GM18498 (cell line): ENCODE measurements around the gene ACTMAP.
A peak's percentile ranks its signal among the peaks of the same experiment; 100 is the strongest.

Source experiments
- ATAC-seq: cut with Tn5 transposase; IDR thresholded peaks from one replicate; pipeline ENCODE4 v1.9.1; 2021; ENCODE audit warnings: mild to moderate bottlenecking, moderate library complexity; ENCODE audit not compliant: unreplicated experiment

ACTMAP gene

GRCh38 chr19:40721936-40722661 lies 28.2 kb downstream of the ACTMAP start:
- no peak for ATAC-seq

- ATAC-seq = no peak
These were observed 29.2 kb downstream of the ACTMAP start for GRCh38 chr19:40721140-40721486.

- ATAC-seq = no peak
These were observed 30.8 kb downstream of the ACTMAP start for GRCh38 chr19:40719414-40719894.

GRCh38 chr19:40718774-40719391 lies 31.4 kb downstream of the ACTMAP start:
- ATAC-seq = no peak

- ATAC-seq = no peak
These were observed 32.1 kb downstream of the ACTMAP start for GRCh38 chr19:40717880-40718773.

GRCh38 chr19:40717325-40717879 lies 32.9 kb downstream of the ACTMAP start:
- ATAC-seq = no peak

GRCh38 chr19:40716482-40717324 lies 33.6 kb downstream of the ACTMAP start, which contains the start of the genes COQ8B and ITPKC:
Gene COQ8B, minus strand, starts transcription at chr19:40716886. Its CDS starts 2,254 bp downstream, at chr19:40714632.
Gene ITPKC, plus strand, starts transcription at chr19:40717112. Its CDS starts 24 bp downstream, at chr19:40717136.
- ATAC-seq = peak; percentile 72

GRCh38 chr19:40716031-40716481 lies 34.2 kb downstream of the ACTMAP start:
- no peak for ATAC-seq

GRCh38 chr19:40714441-40715299 lies 35.6 kb downstream of the ACTMAP start:
- ATAC-seq = peak; percentile 59

GRCh38 chr19:40713939-40714338 lies 36.3 kb downstream of the ACTMAP start:
- ATAC-seq = no peak

GRCh38 chr19:40709817-40710216 lies 40.5 kb downstream of the ACTMAP start:
- no peak for ATAC-seq

- no peak for ATAC-seq
These were observed 42.7 kb downstream of the ACTMAP start for GRCh38 chr19:40707615-40708014.

- ATAC-seq = no peak
These were observed 44.2 kb downstream of the ACTMAP start for GRCh38 chr19:40705950-40706619.

GRCh38 chr19:40705362-40705651 lies 45.0 kb downstream of the ACTMAP start:
- ATAC-seq = no peak

- ATAC-seq = no peak
These were observed 45.6 kb downstream of the ACTMAP start for GRCh38 chr19:40704491-40705361.

- ATAC-seq = no peak
These were observed 47.1 kb downstream of the ACTMAP start for GRCh38 chr19:40703029-40703755.
